ENCODE measurements around the gene MYO5C. TPM values are rescaled to one million over a fixed set of nuclear protein-coding genes. Genes with fewer than 3 reads are reported as not detected.

Gene MYO5C
- total and polyA plus RNA-seq, 2 of the 4 experiments (the other 2 are of a cell fraction) = under 0.01 to 0.03 TPM

DNA sequence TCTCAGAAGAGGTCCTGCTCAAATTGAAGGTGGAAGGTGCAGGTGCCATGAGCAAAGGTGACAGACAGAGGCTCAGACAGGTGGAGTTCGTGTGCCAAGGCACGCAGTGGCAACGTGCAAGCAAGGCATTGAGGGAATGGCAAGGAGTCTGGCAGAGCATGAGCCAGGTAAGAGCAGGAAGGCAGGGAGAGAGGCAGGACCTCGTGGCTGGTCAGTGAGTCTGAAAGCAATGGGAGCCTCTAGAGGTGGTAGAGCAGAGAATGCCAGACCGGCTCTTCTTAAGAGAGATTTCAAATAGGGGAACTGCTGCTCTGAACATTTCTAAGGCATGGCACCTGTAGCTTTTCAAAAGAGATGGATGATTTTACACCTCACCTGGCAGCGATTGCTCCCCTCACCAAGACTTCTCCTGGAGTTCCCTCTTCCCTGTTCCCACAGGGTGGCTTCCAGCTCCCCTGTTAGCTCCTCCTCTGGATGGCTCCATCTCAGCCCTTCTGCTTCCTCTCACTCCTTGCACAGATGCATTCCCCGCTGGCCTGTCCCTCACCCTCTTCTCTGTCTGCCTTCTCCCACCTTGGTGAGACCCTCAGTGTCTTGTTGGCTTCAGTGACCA is 2.7 kb downstream of the MYO5C start:
- no peak overlapping the region for H2AFZ ChIP-seq (replicated peaks; ENCODE audit: low read length, poor library complexity)
- CTCF ChIA-PET = no interaction called here
- no TSS peak for BruUV-seq (replicated peaks)
- no peak overlapping the region for H3K9ac ChIP-seq (ENCODE audit: low read depth, low read length)
- H3K4ac ChIP-seq (ENCODE audit: low read depth, low read length) = no peak overlapping the region
- no peak overlapping the region for H2AK5ac ChIP-seq (ENCODE audit: low read depth, low read length)
- H3K36me3 ChIP-seq (ENCODE audit: control insufficient read depth, insufficient read depth, low read length) = no peaks in the 10 kb centered on the region
- H3K27me3 ChIP-seq (ENCODE audit: control insufficient read depth, insufficient read depth, low read length) = peaks cover 43% of the 10 kb centered on the region
- dilution Hi-C loops (cut with HindIII; ENCODE audit: low sequenced_read_pairs, unreplicated experiment) (no loop called here), intact Hi-C loops (cut with micrococcal nuclease) (no loop called here), in situ Hi-C loops (cut with MboI; ENCODE audit: low sequenced_read_pairs) (no loop called here)
- H2BK120ac ChIP-seq (ENCODE audit: low read depth, low read length) = no peak overlapping the region
- H3K18ac ChIP-seq (ENCODE audit: low read depth, low read length) = no peak overlapping the region
- no peak overlapping the region for H2BK5ac ChIP-seq (ENCODE audit: low read depth, low read length, poor library complexity, severe bottlenecking)
- no peak overlapping the region for H3K14ac ChIP-seq (replicated peaks; ENCODE audit: low read depth, low read length)
- no peaks in the 10 kb centered on the region for H3K79me1 ChIP-seq (ENCODE audit: low read depth in 1 of 2, low read length in 2 of 2)
- 71% methylated on average over 6 of the region's 7 CpGs; no CpG with 5 or more reads in 1 of the 2 experiments for WGBS, 2 experiments (ENCODE audit: extremely low coverage in 2 of 2, insufficient read length in 1 of 2)
- H4K8ac ChIP-seq (ENCODE audit: low read depth in 2 of 2, low read length in 2 of 2) = no peak overlapping the region
- peaks cover 8% of the 10 kb centered on the region for H3K4me1 ChIP-seq (ENCODE audit: control insufficient read depth, insufficient read depth, low read length)
- H4K91ac ChIP-seq (ENCODE audit: insufficient read depth, low read depth, low read length) = no peak overlapping the region
- H2BK20ac ChIP-seq (ENCODE audit: low read depth, low read length) = no peak overlapping the region
- H4K5ac ChIP-seq (ENCODE audit: low read depth, low read length) = no peak overlapping the region
- no peak overlapping the region for H3K4me3 ChIP-seq (ENCODE audit: insufficient read depth, low read depth, low read length)
- H3K9me3 ChIP-seq (ENCODE audit: control insufficient read depth, insufficient read depth, low read length) = no peaks in the 10 kb centered on the region
- H4K20me1 ChIP-seq (ENCODE audit: insufficient read depth, low read length) = no peaks in the 10 kb centered on the region
- no peak overlapping the region for H3K4me2 ChIP-seq (ENCODE audit: low read depth, low read length)
- POLR2A ChIA-PET (ENCODE audit: unreplicated experiment) = no interaction called here
- DNase-seq (no peak), ATAC-seq (ENCODE audit: low read depth) (no peak)
- H3K27ac ChIP-seq (ENCODE audit: insufficient read depth, low read length) = no peak overlapping the region
- H2AK9ac ChIP-seq (replicated peaks; ENCODE audit: low read depth, low read length, poor library complexity) = no peak overlapping the region
- no peak overlapping the region for H3K23ac ChIP-seq (ENCODE audit: low read depth, low read length)
- no peak overlapping the region for H3K56ac ChIP-seq (ENCODE audit: extremely low read depth, insufficient read depth, low read length)
- TF ChIP-seq, protein P1, sequence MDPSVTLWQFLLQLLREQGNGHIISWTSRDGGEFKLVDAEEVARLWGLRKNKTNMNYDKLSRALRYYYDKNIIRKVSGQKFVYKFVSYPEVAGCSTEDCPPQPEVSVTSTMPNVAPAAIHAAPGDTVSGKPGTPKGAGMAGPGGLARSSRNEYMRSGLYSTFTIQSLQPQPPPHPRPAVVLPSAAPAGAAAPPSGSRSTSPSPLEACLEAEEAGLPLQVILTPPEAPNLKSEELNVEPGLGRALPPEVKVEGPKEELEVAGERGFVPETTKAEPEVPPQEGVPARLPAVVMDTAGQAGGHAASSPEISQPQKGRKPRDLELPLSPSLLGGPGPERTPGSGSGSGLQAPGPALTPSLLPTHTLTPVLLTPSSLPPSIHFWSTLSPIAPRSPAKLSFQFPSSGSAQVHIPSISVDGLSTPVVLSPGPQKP (IDR thresholded peaks at IDR 0.05; ENCODE audit: borderline replicate concordance, low read depth, low read length) = no peak
- TF ChIP-seq, protein P2, sequence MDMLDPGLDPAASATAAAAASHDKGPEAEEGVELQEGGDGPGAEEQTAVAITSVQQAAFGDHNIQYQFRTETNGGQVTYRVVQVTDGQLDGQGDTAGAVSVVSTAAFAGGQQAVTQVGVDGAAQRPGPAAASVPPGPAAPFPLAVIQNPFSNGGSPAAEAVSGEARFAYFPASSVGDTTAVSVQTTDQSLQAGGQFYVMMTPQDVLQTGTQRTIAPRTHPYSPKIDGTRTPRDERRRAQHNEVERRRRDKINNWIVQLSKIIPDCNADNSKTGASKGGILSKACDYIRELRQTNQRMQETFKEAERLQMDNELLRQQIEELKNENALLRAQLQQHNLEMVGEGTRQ (IDR thresholded peaks at IDR 0.05; ENCODE audit: low read depth, low read length) = no peak
- no peak for TF ChIP-seq RAD21 (IDR thresholded peaks at IDR 0.05; ENCODE audit: low read length)
- TF ChIP-seq SMC3 (IDR thresholded peaks at IDR 0.05; ENCODE audit: low read depth, low read length) = no peak
- no peak for TF ChIP-seq MXI1 (IDR thresholded peaks at IDR 0.05; ENCODE audit: borderline replicate concordance, low read depth, low read length)
- TF ChIP-seq CHD1 (IDR thresholded peaks at IDR 0.05; ENCODE audit: low read depth, low read length) = no peak
- no peak for TF ChIP-seq BHLHE40 (IDR thresholded peaks at IDR 0.05; ENCODE audit: low read depth, low read length)
- TF ChIP-seq FOS (IDR thresholded peaks at IDR 0.05; ENCODE audit: low read depth, low read length) = no peak
- no peak for TF ChIP-seq RCOR1 (IDR thresholded peaks at IDR 0.05; ENCODE audit: insufficient replicate concordance, low read length)
- no peak for TF ChIP-seq RFX5 (IDR thresholded peaks at IDR 0.05; ENCODE audit: low read depth, low read length)
- TF ChIP-seq NFE2L2 (IDR thresholded peaks at IDR 0.05; ENCODE audit: low read depth, low read length) = no peak
- TF ChIP-seq POLR2A (IDR thresholded peaks at IDR 0.05; ENCODE audit: low read depth, low read length) = no peak
- no peak for TF ChIP-seq MAZ (IDR thresholded peaks at IDR 0.05; ENCODE audit: borderline replicate concordance, low read depth, low read length)
- no peak overlapping the region for H2BK15ac ChIP-seq (ENCODE audit: low read depth, low read length)
- H3K9me1 ChIP-seq (ENCODE audit: insufficient read depth, low read length) = peaks cover 5% of the 10 kb centered on the region; the same call in 1 of the 2 replicates
